Measurements from ENCODE around the gene ECHS1.
"Not testable (repeated sequence)": the region's sequence is repeated elsewhere in the genome, so short reads cannot be mapped to it uniquely, and the experiment has no call there.

The ECHS1 gene

GRCh38 chr10:133397938-133398337 lies 24.8 kb upstream of the ECHS1 start:
- no peak for FAIRE-seq

DNA sequence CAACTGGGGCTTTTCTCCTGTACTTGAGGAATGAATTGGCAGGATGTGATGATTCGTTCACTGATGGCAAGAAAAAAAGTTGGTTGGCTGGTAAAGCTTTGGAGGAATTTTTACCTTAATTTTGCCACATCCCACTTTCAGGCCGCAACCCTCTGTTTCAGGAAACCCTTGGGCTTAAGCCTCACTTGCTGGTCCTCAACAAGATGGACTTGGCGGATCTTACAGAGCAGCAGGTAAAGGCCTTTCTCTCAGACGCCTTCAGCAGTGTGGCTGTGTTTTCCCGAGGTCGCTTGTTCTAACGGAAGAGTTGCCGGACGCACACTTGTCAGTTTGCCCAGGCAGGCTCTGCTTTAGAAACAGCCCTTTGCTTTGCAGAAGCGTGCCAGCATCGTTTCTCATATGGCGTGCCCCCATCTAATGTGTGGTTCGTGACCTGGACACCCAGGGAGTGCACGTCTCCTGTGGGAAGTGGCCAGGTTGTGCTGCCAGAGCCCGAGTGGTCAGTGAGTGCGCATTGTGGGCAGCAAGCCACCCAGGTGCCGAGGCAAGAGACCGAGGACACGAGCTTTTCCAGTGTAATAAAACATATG lies 23.0 kb upstream of the ECHS1 start:
- FAIRE-seq = no peak

GRCh38 chr10:133394801-133395221 lies 21.7 kb upstream of the ECHS1 start:
- no peak for FAIRE-seq

GRCh38 chr10:133394064-133394663 lies 21.0 kb upstream of the ECHS1 start, which contains the start of gene MTG1:
Gene MTG1 (plus strand): TSS chr10:133394157. CDS start chr10:133394221, 64 bp downstream.
- FAIRE-seq = no peak

DNA sequence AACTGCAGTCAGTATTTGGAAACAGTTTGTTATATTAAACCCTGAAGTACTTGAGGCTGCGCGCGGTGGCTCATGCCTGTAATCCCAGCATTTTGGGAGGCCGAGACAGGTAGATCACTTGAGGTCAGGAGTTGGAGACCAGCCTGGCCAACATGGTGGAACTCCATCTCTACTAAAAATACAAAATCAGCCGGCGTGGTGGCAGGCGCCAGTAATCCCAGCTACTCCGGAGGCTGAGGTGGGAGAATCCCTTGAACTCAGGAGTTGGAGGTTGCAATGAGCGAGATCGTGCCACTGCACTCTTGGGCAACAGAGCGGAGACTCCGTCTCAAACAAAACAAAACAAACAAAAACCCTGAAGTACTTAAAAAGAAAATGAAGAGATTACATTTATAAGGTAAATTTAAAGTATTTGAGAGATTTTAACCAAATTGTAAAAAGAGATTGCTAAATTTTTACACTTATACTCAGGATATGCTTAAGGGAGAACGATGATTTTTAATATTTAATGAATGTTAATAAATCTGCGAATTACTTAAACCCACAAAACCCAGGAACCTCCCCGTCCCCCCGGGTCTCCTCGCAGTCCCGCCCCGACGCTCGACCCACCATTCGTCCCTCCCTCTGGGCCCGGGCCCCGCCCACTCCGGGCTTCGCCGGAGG lies 20.4 kb upstream of the ECHS1 start:
- no peak for FAIRE-seq

- FAIRE-seq = no peak
Observed at GRCh38 chr10:133391761-133392518, 18.8 kb upstream of the ECHS1 start.

- no peak for FAIRE-seq
Observed at GRCh38 chr10:133391249-133391635, 18.1 kb upstream of the ECHS1 start.

DNA sequence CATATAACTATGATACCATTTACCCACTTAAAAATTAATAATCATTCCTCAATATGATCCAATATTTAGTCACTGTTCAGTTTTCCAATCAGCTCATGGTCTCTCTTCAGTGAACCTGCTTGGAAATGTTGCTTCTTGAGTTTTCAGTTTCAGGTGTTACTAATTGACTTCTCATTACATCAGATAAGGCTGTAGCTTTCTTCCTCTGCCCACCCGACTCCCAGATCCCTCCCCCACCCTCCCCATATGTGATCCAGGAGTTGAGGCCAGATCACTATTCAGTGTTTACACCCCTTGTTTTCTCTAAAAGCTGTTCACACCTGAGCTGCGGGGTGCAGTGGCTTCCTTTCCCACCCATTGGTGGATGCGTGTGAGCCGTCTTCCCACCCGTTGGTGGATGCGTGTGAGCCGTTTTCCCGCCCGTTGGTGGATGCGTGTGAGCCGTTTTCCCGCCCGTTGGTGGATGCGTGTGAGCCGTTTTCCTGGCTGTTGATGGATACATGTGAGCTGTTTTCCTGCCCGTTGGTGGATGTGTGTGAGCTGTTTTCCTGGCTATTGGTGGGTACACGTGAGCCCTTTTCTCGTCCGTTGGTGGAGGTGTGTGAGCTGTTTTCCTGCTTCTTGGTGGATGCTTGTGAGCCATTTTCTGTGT lies 17.6 kb upstream of the ECHS1 start:
- no peak for FAIRE-seq

DNA sequence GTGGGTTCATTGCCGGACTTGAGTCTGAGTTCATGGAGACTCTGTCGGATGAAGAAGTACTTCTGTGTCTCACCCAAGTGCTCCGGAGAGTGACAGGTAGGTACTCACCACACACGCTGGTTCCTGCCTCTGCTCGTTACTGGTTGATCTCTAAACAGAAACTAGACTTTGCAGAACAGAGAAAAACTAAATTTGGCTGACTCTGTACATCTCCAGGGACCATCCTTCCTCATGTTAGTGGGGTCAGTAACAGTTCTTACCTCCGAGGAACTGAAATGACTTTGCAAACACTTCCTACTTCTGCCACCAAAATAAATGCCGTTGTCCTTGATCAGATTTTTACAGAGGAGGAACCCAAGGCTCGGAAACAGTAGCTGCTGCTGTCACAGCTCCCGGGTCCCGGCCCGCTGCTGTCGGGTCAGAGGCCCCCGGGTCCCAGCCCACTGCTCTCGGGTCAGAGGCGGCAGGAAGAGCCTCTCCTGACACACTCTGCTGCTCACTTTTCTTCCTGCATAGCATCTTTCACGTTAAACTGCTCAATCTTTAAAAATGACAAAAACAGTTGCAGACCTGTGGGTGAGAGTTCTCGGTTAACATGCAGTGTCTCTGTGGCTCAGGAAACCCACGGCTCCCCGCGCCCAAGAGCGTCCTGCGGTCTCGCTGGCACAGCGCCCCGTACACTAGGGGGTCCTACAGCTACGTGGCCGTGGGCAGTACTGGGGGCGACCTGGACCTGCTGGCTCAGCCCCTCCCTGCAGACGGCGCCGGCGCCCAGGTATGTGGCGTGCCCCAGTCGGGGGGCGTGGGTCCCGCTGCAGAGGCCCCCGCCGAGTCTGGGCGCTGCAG lies 16.0 kb upstream of the ECHS1 start:
- no peak for FAIRE-seq

DNA sequence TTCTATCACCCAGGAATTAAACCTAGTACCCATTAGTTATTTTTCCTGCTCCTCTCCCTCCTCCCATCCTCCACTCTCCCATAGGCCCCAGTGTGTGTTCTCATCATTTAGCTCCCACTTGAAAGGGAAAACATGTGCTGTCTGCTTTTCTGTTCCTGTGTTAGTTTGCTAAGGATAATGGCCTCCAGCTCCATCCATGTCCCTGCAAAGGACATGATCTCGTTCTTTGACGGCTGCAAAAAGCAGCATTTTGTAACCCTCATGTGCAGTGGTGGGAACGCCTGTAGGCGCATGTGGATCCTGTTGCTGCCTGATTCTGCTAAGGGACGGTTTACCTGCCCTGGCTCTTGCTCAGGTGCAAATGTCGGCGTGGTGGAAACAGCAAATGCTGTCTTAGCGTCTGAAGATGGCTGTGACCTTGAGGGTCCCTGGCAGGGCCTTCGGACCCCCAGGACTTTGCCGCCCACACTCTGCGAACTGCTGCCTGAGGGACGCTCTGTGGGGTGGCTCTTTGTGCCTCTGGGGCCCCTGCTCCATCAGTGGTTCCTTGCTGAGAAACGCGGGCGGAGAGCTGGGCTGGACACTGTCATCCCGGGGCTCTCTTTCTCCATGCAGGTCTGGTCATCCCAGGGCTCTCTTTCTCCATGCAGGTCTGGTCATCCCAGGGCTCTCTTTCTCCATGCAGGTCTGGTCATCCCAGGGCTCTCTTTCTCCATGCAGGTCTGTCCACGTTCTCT lies 15.2 kb upstream of the ECHS1 start:
- no peak for FAIRE-seq

- not testable (repeated sequence) for FAIRE-seq
Observed at GRCh38 chr10:133386951-133387350, 13.8 kb upstream of the ECHS1 start.

DNA sequence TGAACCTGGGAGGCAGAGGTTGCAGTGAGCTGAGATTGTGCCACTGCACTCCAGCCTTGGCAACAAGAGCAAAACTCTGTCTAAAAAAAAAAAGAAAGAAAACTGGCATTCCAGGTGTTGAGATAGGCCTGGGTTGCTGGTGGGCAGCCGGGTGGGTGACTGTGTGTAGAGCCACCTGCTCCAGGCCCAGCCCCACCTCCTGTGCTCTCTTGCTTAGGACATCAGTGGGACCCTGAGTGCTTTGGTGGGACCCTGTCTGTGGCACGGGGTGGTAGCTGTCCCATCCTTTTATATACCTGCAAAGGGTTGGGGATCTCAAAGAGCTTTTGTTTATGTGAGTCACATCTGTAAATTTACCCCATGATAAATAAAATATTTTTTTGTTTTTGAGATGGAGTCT lies 12.1 kb upstream of the ECHS1 start:
- no peak for FAIRE-seq

- no peak for FAIRE-seq
Observed at GRCh38 chr10:133384071-133384470, 10.9 kb upstream of the ECHS1 start.

GRCh38 chr10:133383551-133383950 lies 10.4 kb upstream of the ECHS1 start:
- no peak for FAIRE-seq

DNA sequence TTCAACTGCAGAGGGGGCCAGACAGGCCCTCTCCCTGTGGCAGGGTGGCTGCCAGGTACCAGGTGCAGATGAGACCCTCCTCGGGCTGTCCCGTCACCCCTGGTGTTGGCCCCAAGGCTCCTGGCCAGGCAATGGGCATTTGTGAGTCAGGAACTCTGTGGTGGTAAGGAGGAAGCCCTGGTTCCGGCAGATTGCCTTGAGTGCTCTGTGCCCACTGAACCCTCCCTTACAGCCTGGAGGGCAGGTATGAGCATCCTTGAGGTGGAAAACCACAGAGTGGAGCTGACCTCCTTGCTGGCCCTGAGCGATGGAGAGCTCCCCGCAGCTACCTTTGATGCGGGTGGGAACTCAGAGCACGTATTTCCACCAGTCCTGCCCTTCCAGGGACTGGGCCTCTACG lies 7.9 kb upstream of the ECHS1 start:
- FAIRE-seq = no peak

DNA sequence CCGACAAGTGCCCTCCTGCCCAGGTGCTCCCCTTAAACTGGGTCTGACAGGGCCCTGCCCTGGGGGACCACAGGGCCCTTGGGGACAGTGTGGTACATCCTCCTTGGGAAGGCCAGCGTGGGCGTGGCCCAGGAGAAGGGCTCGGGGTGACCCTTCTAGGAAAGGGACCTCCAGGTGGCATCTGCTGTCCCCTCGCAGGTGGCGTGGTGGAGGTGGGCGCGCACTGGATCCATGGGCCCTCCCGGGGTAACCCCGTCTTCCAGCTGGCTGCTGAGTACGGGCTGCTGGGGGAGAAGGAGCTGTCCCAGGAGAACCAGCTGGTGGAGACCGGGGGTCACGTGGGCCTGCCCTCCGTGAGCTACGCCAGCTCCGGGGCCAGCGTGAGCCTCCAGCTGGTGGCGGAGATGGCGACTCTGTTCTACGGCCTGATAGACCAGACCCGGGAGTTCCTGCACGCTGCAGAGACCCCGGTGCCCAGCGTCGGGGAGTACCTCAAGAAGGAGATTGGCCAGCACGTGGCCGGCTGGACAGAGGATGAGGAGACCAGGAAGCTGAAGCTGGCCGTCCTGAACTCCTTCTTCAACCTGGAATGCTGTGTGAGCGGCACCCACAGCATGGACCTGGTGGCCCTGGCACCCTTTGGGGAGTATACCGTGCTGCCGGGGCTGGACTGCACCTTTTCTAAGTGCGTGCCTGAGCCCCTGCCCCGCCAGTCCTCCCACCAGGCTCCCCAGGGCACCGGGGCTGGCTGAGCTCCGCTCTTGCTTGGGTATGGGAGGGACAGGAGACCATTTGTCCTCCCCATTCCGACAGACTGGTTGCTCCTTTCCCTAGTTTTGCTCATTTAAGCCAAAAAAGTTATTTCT lies 6.9 kb upstream of the ECHS1 start:
- no peak for FAIRE-seq

GRCh38 chr10:133379152-133379800 lies 6.1 kb upstream of the ECHS1 start, which contains the start of gene PAOX:
Gene PAOX (plus strand): TSS chr10:133379262. CDS start chr10:133379317, 55 bp downstream.
- FAIRE-seq = no peak

DNA sequence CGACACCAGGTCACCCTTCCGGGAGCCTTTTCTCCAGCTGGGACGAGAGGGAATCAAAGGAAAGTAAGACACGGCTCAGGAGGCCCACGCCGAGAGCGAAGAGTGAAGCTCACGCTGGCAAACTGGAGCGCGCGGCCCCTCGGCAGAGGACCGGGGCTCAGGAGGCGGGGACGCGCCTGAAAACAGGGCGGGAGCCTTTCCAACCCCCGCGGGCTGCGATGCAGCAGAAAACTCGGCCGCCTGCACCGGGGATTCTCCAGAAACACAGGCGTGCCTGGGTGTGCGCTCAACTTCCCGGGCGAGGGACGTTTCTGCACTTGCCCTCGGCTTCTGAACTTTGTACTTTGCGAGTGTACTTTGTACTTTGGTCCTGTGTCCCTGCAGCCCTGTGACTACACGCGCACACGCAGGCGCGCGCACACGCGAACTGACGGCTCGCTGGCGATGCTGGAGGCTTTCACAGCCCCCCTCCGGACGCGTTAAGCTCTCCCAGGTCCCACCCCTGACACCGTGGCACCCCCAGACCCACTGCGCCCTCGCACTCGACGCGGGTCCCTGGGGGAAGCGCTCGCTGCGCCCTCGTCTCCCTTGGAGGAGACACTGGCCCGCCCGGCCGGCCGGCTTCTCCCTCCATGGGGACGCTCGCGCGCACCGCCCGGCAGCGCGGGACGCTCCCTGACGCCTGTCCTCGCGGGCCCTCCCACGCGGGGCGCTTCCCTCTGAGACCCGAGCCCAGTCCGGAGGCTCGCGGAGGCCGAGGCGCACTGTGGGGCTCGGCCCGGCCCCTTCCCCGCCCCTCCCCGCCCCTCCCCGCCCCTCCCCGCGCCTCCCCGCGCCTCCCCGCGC lies 5.3 kb upstream of the ECHS1 start:
- FAIRE-seq = no peak

- no peak for FAIRE-seq
Observed at GRCh38 chr10:133377818-133378250, 4.7 kb upstream of the ECHS1 start.
